ENCODE results near the gene MAGEB6. TPM values are rescaled to one million over a fixed set of nuclear protein-coding genes. Genes with fewer than 3 reads are reported as not detected.
"Not testable (repeated sequence)": the region's sequence is repeated elsewhere in the genome, so short reads cannot be mapped to it uniquely, and the experiment has no call there.

Gene MAGEB6
- total RNA-seq, result not detected
- long read RNA-seq, result 0 reads

DNA sequence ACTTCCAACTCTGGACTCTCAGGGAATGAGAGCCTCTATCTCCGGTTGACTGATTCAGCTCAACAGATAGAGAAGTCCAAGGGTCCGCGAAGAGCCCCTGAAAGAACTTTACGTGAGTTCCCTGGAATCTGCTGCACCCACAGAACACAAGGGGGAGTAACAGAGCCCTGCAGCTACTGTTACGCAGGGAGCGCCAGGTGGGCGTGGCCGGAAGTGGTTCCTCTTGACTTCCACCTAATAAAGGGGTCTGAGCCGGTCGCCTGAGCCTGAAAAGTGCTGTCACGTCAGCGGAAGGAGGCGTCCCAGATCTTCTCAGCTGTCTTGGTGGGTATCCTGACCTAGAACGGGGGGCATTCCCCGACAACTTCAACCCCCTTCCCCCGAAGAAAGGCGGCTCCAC lies at the start of gene MAGEB6:
Gene MAGEB6, plus strand, starts transcription at position 237 of the 400 bp plus-strand sequence. CDS start 1,407 bp downstream, outside the sequence.
- intact Hi-C loops (cut with DNase I), result no loop called here
- DNase-seq (ENCODE audit: missing footprints) (no peak), ATAC-seq (no peak)

DNA sequence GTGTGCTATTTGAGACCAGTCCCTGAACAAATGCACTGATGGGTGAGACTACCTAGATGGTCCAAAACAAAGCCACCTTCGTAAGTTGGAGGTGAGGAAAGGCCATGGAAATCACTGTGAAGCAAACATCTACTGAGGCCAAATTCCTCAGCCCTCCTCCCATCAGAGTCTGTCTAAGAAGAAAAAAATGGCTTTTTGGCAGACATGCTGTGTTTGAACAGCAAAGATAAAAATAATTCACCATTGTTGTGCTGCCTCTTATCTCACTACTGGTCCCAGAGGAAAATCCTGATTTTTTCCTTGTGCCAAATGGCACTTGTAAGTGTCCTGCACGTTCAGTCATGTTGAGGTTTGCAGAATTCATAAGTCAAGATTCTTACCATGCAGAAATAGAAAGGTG lies 46.2 kb upstream of the MAGEB6 start:
- no peak for ATAC-seq
- DNase-seq (ENCODE audit: missing footprints), result no peak
- intact Hi-C loops (cut with DNase I), result no loop called here

GRCh38 chrX:26160301-26160700 lies 31.9 kb upstream of the MAGEB6 start, which contains the start of gene MAGEB6B:
MAGEB6B (plus strand) TSS chrX:26160601; CDS start chrX:26160601, 0 bp downstream.
- ATAC-seq, result no peak
- DNase-seq (ENCODE audit: missing footprints), result no peak
- intact Hi-C loops (cut with DNase I), result no loop called here

DNA sequence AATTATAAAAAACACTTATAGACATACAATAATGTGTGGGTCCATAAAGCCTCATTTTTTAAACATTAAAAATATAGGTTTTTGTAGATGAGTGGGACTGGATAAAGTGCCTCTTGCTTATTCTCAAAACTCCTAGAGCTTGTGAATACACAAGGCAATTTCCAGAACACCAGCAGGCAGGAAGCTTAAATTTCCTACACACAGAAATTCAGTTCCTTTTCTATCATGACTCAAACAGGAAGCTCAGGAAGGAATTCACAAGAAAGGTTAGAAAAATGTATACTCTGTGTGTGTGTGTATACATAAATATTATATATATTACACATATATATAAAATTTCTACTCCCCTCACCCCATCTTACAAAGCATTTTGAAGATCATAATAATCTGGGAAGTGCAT lies 11.3 kb downstream of the MAGEB6 start:
- no peak for ATAC-seq
- DNase-seq (ENCODE audit: missing footprints), result no peak
- intact Hi-C loops (cut with DNase I), result no loop called here

DNA sequence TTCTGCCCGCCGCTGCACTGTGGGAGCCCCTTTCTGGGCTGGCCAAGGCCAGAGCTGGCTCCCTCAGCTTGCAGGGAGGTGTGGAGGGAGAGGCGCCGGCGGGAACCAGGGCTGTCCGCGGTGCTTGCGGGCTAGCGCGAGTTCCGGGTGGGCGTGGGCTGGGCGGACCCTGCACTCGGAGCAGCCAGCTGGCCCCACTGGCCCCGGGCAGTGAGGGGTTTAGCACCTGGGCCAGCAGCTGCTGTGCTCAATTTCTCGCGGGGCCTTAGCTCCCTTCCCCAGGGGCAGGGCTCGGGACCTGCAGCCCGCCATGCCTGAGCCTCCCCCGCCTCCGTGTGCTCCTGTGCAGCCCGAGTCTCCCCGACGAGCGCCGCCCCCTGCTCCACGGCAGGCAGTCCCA lies 12.5 kb downstream of the MAGEB6 start:
- ATAC-seq; DNase-seq (ENCODE audit: missing footprints); intact Hi-C loops (cut with DNase I): not testable (repeated sequence)

- intact Hi-C loops (cut with DNase I), result no loop called here
- no peak for ATAC-seq
- DNase-seq (ENCODE audit: missing footprints), result no peak
Observed at GRCh38 chrX:26208012-26208411, 15.8 kb downstream of the MAGEB6 start.

GRCh38 chrX:26215869-26216268 lies 23.6 kb downstream of the MAGEB6 start, which contains the start of gene MAGEB5:
MAGEB5 (plus strand) TSS chrX:26216169; CDS start chrX:26217302, 1,133 bp downstream.
- no peak for ATAC-seq
- no peak for DNase-seq (ENCODE audit: missing footprints)
- intact Hi-C loops (cut with DNase I), result no loop called here

DNA sequence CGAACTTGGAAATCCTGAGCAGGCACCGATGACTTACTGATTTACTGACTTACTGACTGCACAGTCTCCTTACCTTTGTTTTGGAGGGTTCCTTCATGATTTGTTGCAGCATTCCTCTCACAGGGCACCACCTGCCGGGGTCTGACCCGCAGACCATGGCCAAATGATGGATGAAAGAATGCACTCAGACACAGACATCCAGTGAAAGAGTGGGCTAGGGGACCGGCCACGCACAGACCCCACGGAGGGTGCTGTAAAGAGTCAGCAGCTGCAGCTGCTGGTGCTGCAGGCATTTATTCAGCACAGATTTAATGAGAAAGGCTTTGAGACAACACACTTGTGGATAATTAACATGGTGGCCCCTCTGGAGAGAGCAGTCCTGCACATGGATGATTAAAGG lies 27.1 kb downstream of the MAGEB6 start:
- ATAC-seq, result no peak
- intact Hi-C loops (cut with DNase I), result no loop called here
- DNase-seq (ENCODE audit: missing footprints), result no peak

DNA sequence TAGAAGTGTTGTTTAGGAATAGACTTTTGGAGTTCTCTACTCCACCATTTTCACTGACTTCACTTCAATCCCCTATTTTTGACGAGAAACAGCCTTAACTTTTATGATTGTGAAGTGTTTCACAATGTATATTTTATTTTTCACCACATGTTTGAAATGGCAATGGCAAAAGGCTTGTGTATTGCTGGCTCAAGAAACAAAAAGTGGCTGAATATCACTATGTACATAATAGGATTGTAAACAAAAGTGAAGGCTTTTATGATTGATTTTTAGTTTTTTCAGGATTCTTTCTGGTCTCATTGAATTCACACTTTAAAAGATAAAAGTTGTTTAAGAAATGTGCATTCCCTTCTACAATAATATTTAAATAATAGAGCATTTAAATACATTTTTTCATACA lies 41.9 kb downstream of the MAGEB6 start:
- no peak for DNase-seq (ENCODE audit: missing footprints)
- ATAC-seq, result no peak
- intact Hi-C loops (cut with DNase I), result no loop called here

Other genes with a start within 250 kb of the MAGEB6 start
- not detected for gene MAGEB18, start 54.1 kb upstream of the MAGEB6 start, total RNA-seq
- gene MAGEB6B, start 31.8 kb upstream of the MAGEB6 start, total RNA-seq, result not detected
- not detected for gene MAGEB5, start 23.7 kb downstream of the MAGEB6 start, total RNA-seq

All from Right ventricle myocardium inferior (tissue), 1 donor.